Measurements from ENCODE around the gene RNF123. TPM values are rescaled to one million over a fixed set of nuclear protein-coding genes. Genes with fewer than 3 reads are reported as not detected.

The RNF123 gene
- total and polyA plus RNA-seq, 10 of the 15 experiments (the other 5 are each of a cell fraction or from before 2014, with no cell fraction given) = 4.2 to 31.5 (median 17.6) TPM

GRCh38 chr3:49717211-49717958 lies 28.0 kb downstream of the RNF123 start:
- H2AFZ ChIP-seq (ENCODE audit: control insufficient read depth, low read depth, low read length) = no peak overlapping the region
- no peaks in the 10 kb centered on the region for H4K20me1 ChIP-seq (ENCODE audit: control insufficient read depth, insufficient read depth)
- no peak overlapping the region for H3K9ac ChIP-seq (ENCODE audit: control insufficient read depth, insufficient read depth, low read length)
- H3K79me2 ChIP-seq (ENCODE audit: control insufficient read depth, insufficient read depth, low read length) = peaks cover 4% of the 10 kb centered on the region; the same call in 1 of the 2 replicates
- no peaks in the 10 kb centered on the region for H3K27me3 ChIP-seq (replicated peaks in 1 of 2; ENCODE audit: control insufficient read depth in 2 of 2, insufficient read depth in 2 of 2, low read length in 1 of 2)
- ChIA-PET RAD21 (ENCODE audit: unreplicated experiment) (no interaction called here), POLR2A (interaction anchor here (0.5 kb wide), 1 partner anchor 590 kb away, joined by 5 read pairs; no protein-coding TSS in a partner anchor), CTCF (interaction anchor here (1.6 kb wide), 1 partner anchor 178 kb away, joined by 3 read pairs; no protein-coding TSS in a partner anchor), SMC1A (ENCODE audit: uncharacterized antibody, unreplicated experiment) (no interaction called here)
- intact Hi-C loops (cut with micrococcal nuclease; ENCODE audit: unreplicated experiment) (no loop called here), in situ Hi-C loops (cut with MboI) (no loop called here)
- no peak for ATAC-seq
- no peak overlapping the region for H3K27ac ChIP-seq (ENCODE audit: control insufficient read depth, insufficient read depth)
- peaks cover 7% of the 10 kb centered on the region for H3K4me1 ChIP-seq (ENCODE audit: control insufficient read depth, insufficient read depth, low read length)
- no peak for FAIRE-seq
- H3K4me2 ChIP-seq (ENCODE audit: control insufficient read depth, insufficient read depth) = no peak overlapping the region
- H3K4me3 ChIP-seq = no peak overlapping the region
- BruUV-seq (replicated peaks) = no TSS peak
- peaks cover 3 to 9% of the 10 kb centered on the region in 2 experiments; a peak in 3 of 4 replicates for H3K36me3 ChIP-seq (ENCODE audit: control insufficient read depth in 2 of 2, insufficient read depth in 2 of 2, low read length in 1 of 2)
- H3K9me3 ChIP-seq (replicated peaks; ENCODE audit: control insufficient read depth, insufficient read depth, low read length) = no peaks in the 10 kb centered on the region; the same call in 2 of the 3 replicates
- WGBS (ENCODE audit: insufficient coverage, insufficient replicate concordance, low lambda C conversion rate, missing lambda C conversion rate) = 76% methylated on average over 14 of the region's 14 CpGs
- TF ChIP-seq BHLHE40 (IDR thresholded peaks at IDR 0.05; ENCODE audit: borderline replicate concordance in 1 of 2, low read depth in 2 of 2, low read length in 1 of 2) (no peak), POLR2AphosphoS5 (IDR thresholded peaks at IDR 0.05; ENCODE audit: low read length) (peak; percentile 15; the same call in 1 of the 2 replicates), SMAD1 (IDR thresholded peaks at IDR 0.05; ENCODE audit: low read depth, partially characterized antibody) (no peak), POLR2A (IDR thresholded peaks at IDR 0.05; ENCODE audit: low read depth, low read length) (peak; percentile 14)
- TF ChIP-seq, protein P1, sequence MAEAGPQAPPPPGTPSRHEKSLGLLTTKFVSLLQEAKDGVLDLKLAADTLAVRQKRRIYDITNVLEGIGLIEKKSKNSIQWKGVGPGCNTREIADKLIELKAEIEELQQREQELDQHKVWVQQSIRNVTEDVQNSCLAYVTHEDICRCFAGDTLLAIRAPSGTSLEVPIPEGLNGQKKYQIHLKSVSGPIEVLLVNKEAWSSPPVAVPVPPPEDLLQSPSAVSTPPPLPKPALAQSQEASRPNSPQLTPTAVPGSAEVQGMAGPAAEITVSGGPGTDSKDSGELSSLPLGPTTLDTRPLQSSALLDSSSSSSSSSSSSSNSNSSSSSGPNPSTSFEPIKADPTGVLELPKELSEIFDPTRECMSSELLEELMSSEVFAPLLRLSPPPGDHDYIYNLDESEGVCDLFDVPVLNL (IDR thresholded peaks at IDR 0.05; ENCODE audit: low read depth, low read length) = no peak
- TF ChIP-seq, protein P2, sequence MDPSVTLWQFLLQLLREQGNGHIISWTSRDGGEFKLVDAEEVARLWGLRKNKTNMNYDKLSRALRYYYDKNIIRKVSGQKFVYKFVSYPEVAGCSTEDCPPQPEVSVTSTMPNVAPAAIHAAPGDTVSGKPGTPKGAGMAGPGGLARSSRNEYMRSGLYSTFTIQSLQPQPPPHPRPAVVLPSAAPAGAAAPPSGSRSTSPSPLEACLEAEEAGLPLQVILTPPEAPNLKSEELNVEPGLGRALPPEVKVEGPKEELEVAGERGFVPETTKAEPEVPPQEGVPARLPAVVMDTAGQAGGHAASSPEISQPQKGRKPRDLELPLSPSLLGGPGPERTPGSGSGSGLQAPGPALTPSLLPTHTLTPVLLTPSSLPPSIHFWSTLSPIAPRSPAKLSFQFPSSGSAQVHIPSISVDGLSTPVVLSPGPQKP (IDR thresholded peaks at IDR 0.05; ENCODE audit: low read depth, low read length) = no peak
- TF ChIP-seq, protein P3, sequence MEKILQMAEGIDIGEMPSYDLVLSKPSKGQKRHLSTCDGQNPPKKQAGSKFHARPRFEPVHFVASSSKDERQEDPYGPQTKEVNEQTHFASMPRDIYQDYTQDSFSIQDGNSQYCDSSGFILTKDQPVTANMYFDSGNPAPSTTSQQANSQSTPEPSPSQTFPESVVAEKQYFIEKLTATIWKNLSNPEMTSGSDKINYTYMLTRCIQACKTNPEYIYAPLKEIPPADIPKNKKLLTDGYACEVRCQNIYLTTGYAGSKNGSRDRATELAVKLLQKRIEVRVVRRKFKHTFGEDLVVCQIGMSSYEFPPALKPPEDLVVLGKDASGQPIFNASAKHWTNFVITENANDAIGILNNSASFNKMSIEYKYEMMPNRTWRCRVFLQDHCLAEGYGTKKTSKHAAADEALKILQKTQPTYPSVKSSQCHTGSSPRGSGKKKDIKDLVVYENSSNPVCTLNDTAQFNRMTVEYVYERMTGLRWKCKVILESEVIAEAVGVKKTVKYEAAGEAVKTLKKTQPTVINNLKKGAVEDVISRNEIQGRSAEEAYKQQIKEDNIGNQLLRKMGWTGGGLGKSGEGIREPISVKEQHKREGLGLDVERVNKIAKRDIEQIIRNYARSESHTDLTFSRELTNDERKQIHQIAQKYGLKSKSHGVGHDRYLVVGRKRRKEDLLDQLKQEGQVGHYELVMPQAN (conservative IDR thresholded peaks at IDR 0.05) = no peak
- DNase-seq (ENCODE audit: low read depth, low spot score) = no peak
